GM23338 (cell line): ENCODE measurements around the gene CDK4. TPM values are rescaled to one million over a fixed set of nuclear protein-coding genes. Genes with fewer than 3 reads are reported as not detected.

Experiments
- ATAC-seq: fragments of 200-7000 bp; cut with Tn5 transposase; 3 replicates; pipeline ENCODE4 v1.9.1; 2020
- DNase-seq: peaks from one replicate; pipeline ENCODE4 v3.0.0-alpha.2; 2015; ENCODE audit warnings: low spot score
- H2AFZ ChIP-seq: fragments of 200-600 bp; sonication (generic); 2 replicates; pipeline ENCODE4 v1.8.0; 2016; ENCODE audit warnings: antibody characterized with exemption, mild to moderate bottlenecking, moderate library complexity
- H3F3A ChIP-seq: fragments of 200-600 bp; sonication (generic); replicated peaks from 2 replicates; pipeline ENCODE4 v1.8.0; 2017; ENCODE audit warnings: antibody characterized with exemption, mixed run types, low read depth
- H3K27ac ChIP-seq: fragments of 200-600 bp; sonication (generic); 2 replicates; pipeline ENCODE4 v1.6.1; 2016; ENCODE audit warnings: low read depth
- H3K27me3 ChIP-seq: fragments of 200-600 bp; sonication (generic); 2 replicates; pipeline ENCODE4 v1.8.0; 2016; ENCODE audit warnings: mild to moderate bottlenecking, mixed run types, moderate library complexity; ENCODE audit not compliant: insufficient read depth
- H3K36me3 ChIP-seq: fragments of 200-600 bp; sonication (generic); 2 replicates; pipeline ENCODE4 v1.8.0; 2016; ENCODE audit warnings: mild to moderate bottlenecking; ENCODE audit not compliant: insufficient read depth
- H3K4me1 ChIP-seq: fragments of 200-600 bp; sonication (generic); 2 replicates; pipeline ENCODE4 v1.8.0; 2016; ENCODE audit warnings: mild to moderate bottlenecking, moderate library complexity; ENCODE audit not compliant: insufficient read depth
- H3K4me2 ChIP-seq: fragments of 200-600 bp; sonication (generic); 2 replicates; pipeline ENCODE4 v1.7.1; 2017; ENCODE audit warnings: mixed run types
- H3K4me3 ChIP-seq: fragments of 200-600 bp; sonication (generic); 2 replicates; pipeline ENCODE4 v1.6.1; 2016; ENCODE audit warnings: mixed run types
- H3K79me2 ChIP-seq: fragments of 200-600 bp; sonication (generic); replicated peaks from 2 replicates; pipeline ENCODE4 v1.8.0; 2017; ENCODE audit warnings: mild to moderate bottlenecking; ENCODE audit not compliant: insufficient read depth
- H3K9me2 ChIP-seq: fragments of 200-600 bp; sonication (generic); 2 replicates; pipeline ENCODE4 v1.8.0; 2017; ENCODE audit not compliant: insufficient read depth
- H4K20me1 ChIP-seq: fragments of 200-600 bp; sonication (generic); replicated peaks from 2 replicates; pipeline ENCODE4 v1.8.0; 2017; ENCODE audit warnings: mild to moderate bottlenecking; ENCODE audit not compliant: insufficient read depth
- H3K27ac Mint-ChIP-seq: 2 replicates; pipeline ENCODE4 v1.8.0; 2020; ENCODE audit warnings: inconsistent platforms, mild to moderate bottlenecking, moderate library complexity, mixed read lengths
- H3K27me3 Mint-ChIP-seq: 3 replicates; pipeline ENCODE4 v1.8.0; 2022; ENCODE audit warnings: low read depth, mild to moderate bottlenecking, moderate library complexity, mixed read lengths, inconsistent platforms; ENCODE audit not compliant: insufficient read depth, poor library complexity
- H3K36me3 Mint-ChIP-seq: 3 replicates; pipeline ENCODE4 v1.8.0; 2021; ENCODE audit warnings: low read depth, mild to moderate bottlenecking, inconsistent platforms, moderate library complexity, mixed read lengths
- H3K4me1 Mint-ChIP-seq: 3 replicates; pipeline ENCODE4 v1.8.0; 2020; ENCODE audit warnings: mild to moderate bottlenecking, inconsistent platforms, mixed read lengths
- H3K4me3 Mint-ChIP-seq: 3 replicates; pipeline ENCODE4 v1.8.0; 2021; ENCODE audit warnings: moderate library complexity, mild to moderate bottlenecking, inconsistent platforms, mixed read lengths
- H3K9me3 Mint-ChIP-seq: 3 replicates; pipeline ENCODE4 v1.8.0; 2020; ENCODE audit warnings: moderate library complexity, mild to moderate bottlenecking, inconsistent platforms, mixed read lengths
- CREB1 ChIP-seq: fragments of 250-450 bp; sonication (Bioruptor Pico); IDR thresholded peaks from 2 replicates; pipeline ENCODE4 v1.5.0; 2020; ENCODE audit warnings: low read depth, mild to moderate bottlenecking, moderate library complexity
- EZH2 ChIP-seq: fragments of 200-600 bp; sonication (generic); IDR thresholded peaks from one replicate; pipeline ENCODE4 v1.8.0; 2017; ENCODE audit warnings: antibody characterized with exemption, mild to moderate bottlenecking, low read depth; ENCODE audit not compliant: unreplicated experiment
- ZNF331 ChIP-seq: fragments of 250-450 bp; sonication (Bioruptor Pico); IDR thresholded peaks from 2 replicates; pipeline ENCODE4 v1.5.0; 2020; ENCODE audit warnings: low read depth, mild to moderate bottlenecking, moderate library complexity
- polyA plus RNA-seq: library from polyadenylated mRNA; unstranded; fragments of >200 nt; fragmentation: Nextera tagmentation; extraction: Ambion mirVana; gene quantifications from 2 replicates; pipeline ENCODE4 v1.2.1, GENCODE V29; 2016
- total RNA-seq: library from RNA; depleted of rRNA; stranded (reverse); fragments of >200 nt; shearing (Covaris generic); gene quantifications from 2 replicates; pipeline ENCODE4 v1.2.3, GENCODE V29; 2014
- TF ChIP-seq, protein P1 (sequence below): IDR thresholded peaks from one replicate; pipeline ENCODE4 v1.6.1; 2018; ENCODE audit warnings: antibody characterized with exemption; ENCODE audit not compliant: unreplicated experiment

CDK4 gene
- total and polyA plus RNA-seq, 2 experiments from 2014 or later, result 105 to 198 TPM

- no peak overlapping the region for H2AFZ ChIP-seq
- no peaks in the 10 kb centered on the region for H3K9me2 ChIP-seq
- H4K20me1 ChIP-seq, result no peaks in the 10 kb centered on the region; the same call in 1 of the 2 replicates
- DNase-seq (peak; percentile 82), ATAC-seq (peak; percentile 68)
- H3K4me3 Mint-ChIP-seq, result peak overlapping the region; percentile 89
- H3K79me2 ChIP-seq, result no peaks in the 10 kb centered on the region
- no peaks in the 10 kb centered on the region for H3K36me3 ChIP-seq
- H3K9me3 Mint-ChIP-seq, result no peaks in the 10 kb centered on the region
- no peak for TF ChIP-seq ZNF331 (CRISPR knock-in tag)
- TF ChIP-seq, protein P1, sequence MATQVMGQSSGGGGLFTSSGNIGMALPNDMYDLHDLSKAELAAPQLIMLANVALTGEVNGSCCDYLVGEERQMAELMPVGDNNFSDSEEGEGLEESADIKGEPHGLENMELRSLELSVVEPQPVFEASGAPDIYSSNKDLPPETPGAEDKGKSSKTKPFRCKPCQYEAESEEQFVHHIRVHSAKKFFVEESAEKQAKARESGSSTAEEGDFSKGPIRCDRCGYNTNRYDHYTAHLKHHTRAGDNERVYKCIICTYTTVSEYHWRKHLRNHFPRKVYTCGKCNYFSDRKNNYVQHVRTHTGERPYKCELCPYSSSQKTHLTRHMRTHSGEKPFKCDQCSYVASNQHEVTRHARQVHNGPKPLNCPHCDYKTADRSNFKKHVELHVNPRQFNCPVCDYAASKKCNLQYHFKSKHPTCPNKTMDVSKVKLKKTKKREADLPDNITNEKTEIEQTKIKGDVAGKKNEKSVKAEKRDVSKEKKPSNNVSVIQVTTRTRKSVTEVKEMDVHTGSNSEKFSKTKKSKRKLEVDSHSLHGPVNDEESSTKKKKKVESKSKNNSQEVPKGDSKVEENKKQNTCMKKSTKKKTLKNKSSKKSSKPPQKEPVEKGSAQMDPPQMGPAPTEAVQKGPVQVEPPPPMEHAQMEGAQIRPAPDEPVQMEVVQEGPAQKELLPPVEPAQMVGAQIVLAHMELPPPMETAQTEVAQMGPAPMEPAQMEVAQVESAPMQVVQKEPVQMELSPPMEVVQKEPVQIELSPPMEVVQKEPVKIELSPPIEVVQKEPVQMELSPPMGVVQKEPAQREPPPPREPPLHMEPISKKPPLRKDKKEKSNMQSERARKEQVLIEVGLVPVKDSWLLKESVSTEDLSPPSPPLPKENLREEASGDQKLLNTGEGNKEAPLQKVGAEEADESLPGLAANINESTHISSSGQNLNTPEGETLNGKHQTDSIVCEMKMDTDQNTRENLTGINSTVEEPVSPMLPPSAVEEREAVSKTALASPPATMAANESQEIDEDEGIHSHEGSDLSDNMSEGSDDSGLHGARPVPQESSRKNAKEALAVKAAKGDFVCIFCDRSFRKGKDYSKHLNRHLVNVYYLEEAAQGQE, result peak; percentile 83
- H3K4me3 ChIP-seq, result peak overlapping the region; percentile 71
- peaks cover 98% of the 10 kb centered on the region for H3K27me3 ChIP-seq
- no peaks in the 10 kb centered on the region; the same call in 2 of the 3 replicates for H3K36me3 Mint-ChIP-seq
- peaks cover 95% of the 10 kb centered on the region for H3K27me3 Mint-ChIP-seq
- H3F3A ChIP-seq, result no peaks in the 10 kb centered on the region
- no peak overlapping the region for H3K27ac ChIP-seq
- H3K4me1 Mint-ChIP-seq, result peaks cover 15% of the 10 kb centered on the region
- no peaks in the 10 kb centered on the region for H3K4me1 ChIP-seq
- no peak overlapping the region for H3K27ac Mint-ChIP-seq
- H3K4me2 ChIP-seq, result peak overlapping the region; percentile 88; the same call in 1 of the 2 replicates
Observed at GRCh38 chr12:57727758-57728395, 24.2 kb downstream of the CDK4 start.

GRCh38 chr12:57726884-57727757 lies 25.0 kb downstream of the CDK4 start:
- Mint-ChIP-seq H3K27me3 (peaks cover 88% of the 10 kb centered on the region), H3K4me3 (peak overlapping the region; percentile 89), H3K27ac (no peak overlapping the region), H3K36me3 (no peaks in the 10 kb centered on the region; the same call in 2 of the 3 replicates), H3K9me3 (no peaks in the 10 kb centered on the region), H3K4me1 (peaks cover 15% of the 10 kb centered on the region)
- H3K79me2 ChIP-seq, result no peaks in the 10 kb centered on the region
- peak overlapping the region; percentile 88 for H3K4me2 ChIP-seq
- H2AFZ ChIP-seq, result no peak overlapping the region
- DNase-seq (peak; percentile 55), ATAC-seq (peak; percentile 15)
- TF ChIP-seq, protein P1, result peak; percentile 78
- TF ChIP-seq EZH2 (peak; percentile 38), ZNF331 (CRISPR knock-in tag) (no peak), CREB1 (CRISPR knock-in tag) (no peak)
- no peak overlapping the region for H3K27ac ChIP-seq
- no peaks in the 10 kb centered on the region for H3F3A ChIP-seq
- H3K27me3 ChIP-seq, result peaks cover 92% of the 10 kb centered on the region
- H4K20me1 ChIP-seq, result no peaks in the 10 kb centered on the region; the same call in 1 of the 2 replicates
- H3K4me1 ChIP-seq, result no peaks in the 10 kb centered on the region
- H3K36me3 ChIP-seq, result no peaks in the 10 kb centered on the region
- peak overlapping the region; percentile 71 for H3K4me3 ChIP-seq
- H3K9me2 ChIP-seq, result no peaks in the 10 kb centered on the region
